ENCODE data around the gene CNPY4.

CNPY4 gene, protein sequence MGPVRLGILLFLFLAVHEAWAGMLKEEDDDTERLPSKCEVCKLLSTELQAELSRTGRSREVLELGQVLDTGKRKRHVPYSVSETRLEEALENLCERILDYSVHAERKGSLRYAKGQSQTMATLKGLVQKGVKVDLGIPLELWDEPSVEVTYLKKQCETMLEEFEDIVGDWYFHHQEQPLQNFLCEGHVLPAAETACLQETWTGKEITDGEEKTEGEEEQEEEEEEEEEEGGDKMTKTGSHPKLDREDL

DNA sequence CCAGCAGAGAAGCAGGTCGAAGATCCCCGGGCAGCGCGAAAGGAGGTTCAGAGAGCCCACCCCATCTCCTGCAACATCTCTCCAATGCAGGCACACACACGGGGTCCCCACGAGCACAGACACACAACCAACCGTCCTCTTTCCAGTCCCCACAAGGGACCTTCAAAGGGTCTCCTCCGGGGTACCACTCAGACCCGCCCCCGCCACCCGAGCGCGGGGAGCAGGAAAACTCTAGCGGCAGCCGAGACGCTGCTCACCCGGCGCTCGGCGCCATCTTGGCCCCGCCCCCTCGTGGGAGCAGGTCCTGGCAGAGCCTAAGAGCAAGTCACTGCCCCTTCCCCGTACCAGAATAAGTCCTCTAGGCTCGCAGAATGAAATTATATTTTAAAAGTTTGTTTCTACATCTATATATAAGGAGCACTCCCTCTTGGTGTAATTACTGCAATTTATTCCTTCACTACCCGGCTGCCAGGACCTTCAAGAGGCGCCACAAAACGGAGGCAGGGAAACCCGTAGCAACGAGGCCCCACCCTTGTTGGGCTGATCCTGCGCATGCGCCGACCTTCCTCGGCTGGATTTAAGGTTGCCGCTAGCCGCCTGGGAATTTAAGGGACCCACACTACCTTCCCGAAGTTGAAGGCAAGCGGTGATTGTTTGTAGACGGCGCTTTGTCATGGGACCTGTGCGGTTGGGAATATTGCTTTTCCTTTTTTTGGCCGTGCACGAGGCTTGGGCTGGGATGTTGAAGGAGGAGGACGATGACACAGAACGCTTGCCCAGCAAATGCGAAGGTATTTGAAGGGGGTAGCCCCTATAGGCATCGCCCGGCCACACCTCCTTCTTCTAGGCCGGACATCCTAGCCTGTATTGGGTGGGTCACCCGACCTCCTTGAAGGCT is at the start of gene CNPY4, which contains the start of gene TAF6:
Gene CNPY4, plus strand, starts transcription at position 563 of the 898 bp plus-strand sequence. Its CDS starts 111 bp downstream, at position 674.
Gene TAF6, minus strand, starts transcription at position 287 of the 898 bp plus-strand sequence. CDS start 5,149 bp downstream, outside the sequence.
- DNase-seq (ENCODE audit: low spot score) = peak; percentile 98

DNA sequence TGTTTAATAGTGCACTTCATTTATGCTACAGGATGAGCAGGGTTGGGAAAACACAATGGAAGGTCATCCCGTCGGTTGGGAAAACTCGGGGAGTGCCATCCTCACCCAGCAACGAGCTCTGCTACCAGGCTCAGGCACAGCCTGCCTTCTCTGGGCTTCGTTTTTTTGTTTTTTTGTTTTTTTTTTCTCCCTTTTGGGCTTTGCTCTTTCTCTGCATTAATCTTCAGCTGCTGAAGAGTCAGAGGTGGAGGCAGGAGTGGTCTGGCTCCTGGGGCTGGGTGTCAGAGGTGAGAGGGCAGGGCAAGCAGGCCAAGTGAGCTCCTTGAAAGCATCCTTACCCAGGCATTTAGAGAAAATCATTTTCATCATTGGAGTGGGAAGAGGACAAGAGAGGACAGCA is 49.4 kb upstream of the CNPY4 start:
- no peak for DNase-seq (ENCODE audit: low spot score)

DNA sequence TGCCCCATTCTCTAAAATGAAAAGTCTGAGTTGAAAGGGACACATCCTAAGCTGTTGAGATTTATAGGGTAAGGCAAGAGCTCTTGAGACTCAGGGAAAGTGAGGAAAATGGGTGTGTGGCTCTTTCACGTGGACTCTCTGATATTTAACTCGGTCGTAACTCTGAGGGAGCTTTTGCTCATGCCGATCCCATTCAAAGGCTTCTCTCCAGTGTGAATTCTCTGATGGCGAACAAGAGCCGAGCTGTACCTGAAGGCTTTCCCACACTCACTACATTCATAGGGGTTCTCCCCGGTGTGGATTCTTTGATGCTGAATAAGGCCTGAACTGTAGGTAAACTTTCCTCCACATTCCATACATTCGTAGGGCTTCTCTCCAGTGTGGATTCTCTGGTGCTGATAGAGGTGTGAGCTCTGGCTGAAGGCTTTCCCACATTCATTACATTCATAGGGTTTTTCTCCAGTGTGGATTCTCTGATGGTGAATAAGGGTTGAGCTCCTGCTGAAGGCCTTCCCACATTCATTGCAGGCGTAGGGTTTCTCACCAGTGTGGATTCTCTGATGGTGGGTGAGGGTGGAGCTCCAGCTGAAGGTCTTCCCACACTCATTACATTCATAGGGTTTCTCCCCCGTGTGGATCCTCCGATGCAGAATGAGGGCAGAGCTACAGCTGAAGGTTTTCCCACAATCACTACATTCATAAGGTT is 48.3 kb upstream of the CNPY4 start:
- DNase-seq (ENCODE audit: low spot score) = no peak

DNA sequence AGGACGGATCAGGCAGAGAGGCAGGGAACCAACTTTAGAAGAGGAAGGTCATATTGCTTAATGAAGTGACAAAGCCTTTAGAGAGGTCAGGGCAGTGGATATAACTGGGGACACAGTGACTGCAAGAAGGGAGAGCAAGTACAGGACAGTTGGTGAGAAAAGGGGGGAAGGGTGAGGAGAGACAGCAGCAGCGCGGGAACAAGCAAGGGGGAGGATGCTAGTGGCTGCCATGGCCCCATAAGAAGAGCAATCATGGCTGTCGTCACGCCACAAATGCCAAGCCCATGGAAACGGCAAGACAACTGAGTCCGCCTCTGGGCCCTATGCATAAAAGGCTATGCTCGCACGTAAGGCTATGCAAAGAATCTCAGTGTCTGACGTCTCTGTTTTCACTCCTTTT is 47.0 kb upstream of the CNPY4 start:
- DNase-seq (ENCODE audit: low spot score) = no peak

DNA sequence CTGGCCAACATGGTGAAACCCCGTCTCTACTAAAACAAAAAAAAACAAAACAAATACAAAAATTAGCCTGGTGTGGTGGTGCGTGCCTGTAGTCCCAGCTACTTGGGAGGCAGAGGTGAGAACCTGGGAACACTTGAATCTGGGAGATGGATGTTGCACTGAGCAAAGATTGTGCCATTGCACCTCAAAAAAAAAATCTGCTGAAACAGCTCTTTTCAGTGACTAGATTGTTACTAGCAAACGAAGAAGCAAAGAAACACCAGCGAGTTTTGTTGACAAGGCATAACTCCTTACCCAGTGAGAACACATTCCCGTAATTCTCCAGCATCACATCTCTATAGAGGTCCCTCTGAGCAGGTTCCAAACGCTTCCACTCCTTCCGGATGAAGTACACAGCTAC is 44.6 kb upstream of the CNPY4 start:
- DNase-seq (ENCODE audit: low spot score) = no peak

DNA sequence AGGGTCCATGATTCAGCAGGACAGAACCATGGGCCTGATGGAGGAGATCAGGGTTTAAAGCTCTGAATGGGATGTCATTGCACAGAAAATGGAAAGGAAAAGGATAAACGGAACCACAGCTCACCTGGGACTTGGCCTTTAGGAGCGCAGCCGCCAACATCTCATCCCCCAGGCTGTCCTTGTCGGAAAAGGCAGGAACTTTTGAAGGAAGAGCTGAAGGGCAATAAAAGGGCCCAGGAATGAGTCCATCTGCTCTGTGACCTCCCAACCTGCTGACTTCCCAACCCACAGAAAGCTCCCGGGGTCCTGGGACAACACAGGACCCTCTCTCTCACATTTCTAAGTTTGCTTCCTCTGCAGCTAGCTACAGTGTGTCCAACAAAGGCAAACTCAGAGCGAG is 44.0 kb upstream of the CNPY4 start:
- no peak for DNase-seq (ENCODE audit: low spot score)

DNA sequence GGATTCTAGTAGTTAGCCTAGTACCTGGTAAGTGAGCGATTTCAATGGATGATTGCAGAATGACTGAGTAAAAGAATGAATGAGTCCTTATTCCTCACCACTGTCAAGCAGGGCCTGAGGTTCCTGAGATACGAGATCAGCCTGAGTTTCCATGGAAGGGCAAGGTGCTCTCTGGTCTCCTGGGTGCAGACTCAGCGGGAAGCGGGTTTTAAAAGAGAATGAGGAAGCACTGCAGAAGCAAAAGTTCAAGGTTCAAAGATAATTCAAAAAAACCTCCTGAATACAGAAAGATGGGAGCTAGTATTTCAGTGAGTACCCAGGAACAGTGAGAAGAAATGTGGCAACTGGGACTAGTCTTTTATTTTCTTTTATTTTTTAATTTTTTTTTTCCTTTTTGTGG is 42.2 kb upstream of the CNPY4 start:
- DNase-seq (ENCODE audit: low spot score) = no peak

DNA sequence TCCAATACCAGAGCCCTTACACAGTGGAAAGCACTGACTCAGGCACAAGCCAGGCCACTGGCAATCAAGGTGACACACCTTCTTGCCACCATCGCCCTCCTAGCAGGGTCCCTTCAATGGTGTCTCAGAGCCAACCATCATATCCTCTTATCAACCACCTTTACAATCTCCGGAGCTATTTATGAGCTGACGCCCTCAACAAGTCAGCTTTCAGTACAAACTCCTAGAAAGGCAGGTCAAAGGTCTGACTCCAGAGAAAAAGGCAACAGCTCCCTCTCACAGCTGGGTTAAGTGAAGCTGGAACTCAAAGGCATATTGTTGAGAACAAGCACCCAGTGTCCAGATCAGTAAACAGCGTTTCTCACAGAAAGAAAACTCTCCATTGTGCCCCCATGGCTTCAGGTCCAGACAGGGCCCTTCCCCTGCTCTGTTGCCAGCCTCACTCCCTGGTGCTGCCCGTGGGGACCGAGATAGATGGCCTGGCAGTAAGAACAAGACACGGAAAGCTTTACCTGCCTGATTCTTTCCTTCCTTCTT is 40.3 kb upstream of the CNPY4 start:
- DNase-seq (ENCODE audit: low spot score) = no peak

DNA sequence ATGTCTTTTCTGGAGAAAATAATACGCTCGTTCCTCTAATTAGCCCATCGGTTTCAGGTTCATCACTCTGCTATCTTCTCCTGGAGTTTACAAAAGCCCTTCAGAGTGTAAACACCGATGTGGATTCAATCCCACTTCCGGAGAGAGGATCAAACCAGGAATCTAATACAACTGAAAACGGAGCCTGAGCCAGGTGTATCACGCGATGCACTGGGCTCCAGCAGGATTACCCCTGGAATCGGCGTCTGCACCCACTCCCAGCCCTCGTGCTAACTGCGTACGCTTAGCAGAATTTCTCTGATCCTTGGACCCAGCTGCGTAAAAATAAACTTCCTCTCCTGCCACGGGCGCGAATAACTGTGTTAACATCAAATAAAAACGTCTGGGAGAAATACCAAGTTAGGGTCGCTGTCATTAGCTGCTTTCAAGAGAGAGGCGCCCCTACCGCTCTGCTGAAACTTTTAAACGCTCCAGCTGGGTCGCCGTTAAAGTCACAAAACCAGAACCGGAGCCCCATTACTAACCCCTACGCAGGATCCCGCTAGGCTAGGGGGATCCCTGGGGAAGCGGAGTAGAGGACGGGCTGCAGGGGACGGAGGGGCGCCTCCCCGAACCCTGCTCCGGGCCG is 38.4 kb upstream of the CNPY4 start:
- DNase-seq (ENCODE audit: low spot score) = no peak

DNA sequence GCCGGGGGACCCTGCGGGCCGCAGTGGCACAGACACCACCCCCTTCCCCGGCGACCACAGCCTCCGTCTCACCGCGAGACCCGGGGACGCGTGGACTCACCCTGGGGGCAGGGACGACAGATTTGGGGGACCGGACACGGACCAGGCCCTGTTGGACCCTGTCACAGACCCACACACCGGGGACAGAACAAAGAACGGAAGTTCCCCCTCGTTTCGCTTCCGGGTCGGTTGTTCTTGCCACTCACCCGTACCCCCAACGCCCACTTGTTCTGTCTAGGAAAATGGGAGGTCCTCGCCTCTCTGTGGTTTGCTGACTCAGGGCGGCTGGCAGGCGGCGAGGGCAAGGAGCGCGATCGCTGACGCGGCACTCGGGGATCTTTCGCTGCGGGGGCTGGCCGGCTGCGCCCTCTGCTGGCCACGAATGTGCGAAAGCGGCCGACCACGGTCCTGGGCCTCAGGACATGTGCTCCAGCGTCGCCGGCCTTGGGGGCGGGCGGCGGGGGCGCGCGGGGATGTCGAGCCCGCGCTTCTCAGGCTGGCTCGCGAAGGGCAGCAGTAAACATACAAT is 37.8 kb upstream of the CNPY4 start, which contains the start of gene ZNF3:
Gene ZNF3, minus strand, starts transcription at position 189 of the 568 bp plus-strand sequence. CDS start 4,366 bp downstream, outside the sequence.
- peak; percentile 98 for DNase-seq (ENCODE audit: low spot score)

DNA sequence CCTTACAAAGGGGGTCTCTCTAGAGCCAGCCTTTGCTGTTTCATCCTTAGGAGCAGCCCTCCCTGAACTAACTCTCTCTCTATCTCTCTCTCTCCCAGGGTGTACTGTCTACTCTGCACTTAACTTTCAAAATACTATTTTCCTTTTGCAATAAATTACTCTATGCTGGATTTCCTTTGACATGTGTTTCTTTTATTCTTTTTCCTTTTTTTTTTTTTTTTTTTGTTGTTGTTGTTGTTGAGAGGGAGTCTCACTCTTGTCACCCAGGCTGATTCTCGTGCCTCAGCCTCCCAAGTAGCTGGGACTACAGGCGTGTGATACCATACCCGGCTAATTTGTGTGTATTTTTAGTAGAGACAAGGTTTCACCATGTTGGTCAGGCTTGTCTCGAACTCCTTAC is 36.5 kb upstream of the CNPY4 start:
- no peak for DNase-seq (ENCODE audit: low spot score)

DNA sequence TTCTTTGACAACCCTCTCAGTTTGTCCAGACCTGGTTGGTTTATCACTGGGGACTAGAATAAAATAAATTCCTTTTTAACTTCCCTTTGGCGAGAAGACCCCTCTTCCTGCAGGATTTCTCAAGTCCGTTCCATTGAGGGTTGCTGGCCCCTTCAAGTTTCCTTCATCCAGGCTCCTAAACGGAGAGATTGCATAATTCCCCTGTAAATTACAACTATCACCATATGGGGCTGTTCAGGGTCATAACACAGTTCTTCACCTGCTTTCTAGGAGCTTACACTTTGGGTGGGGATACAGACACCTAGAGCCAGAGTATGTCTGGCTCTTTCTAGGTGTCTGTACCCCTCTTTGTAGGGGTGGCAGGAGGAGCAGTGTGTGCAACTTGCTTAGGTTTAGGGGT is 33.9 kb upstream of the CNPY4 start:
- DNase-seq (ENCODE audit: low spot score) = no peak

DNA sequence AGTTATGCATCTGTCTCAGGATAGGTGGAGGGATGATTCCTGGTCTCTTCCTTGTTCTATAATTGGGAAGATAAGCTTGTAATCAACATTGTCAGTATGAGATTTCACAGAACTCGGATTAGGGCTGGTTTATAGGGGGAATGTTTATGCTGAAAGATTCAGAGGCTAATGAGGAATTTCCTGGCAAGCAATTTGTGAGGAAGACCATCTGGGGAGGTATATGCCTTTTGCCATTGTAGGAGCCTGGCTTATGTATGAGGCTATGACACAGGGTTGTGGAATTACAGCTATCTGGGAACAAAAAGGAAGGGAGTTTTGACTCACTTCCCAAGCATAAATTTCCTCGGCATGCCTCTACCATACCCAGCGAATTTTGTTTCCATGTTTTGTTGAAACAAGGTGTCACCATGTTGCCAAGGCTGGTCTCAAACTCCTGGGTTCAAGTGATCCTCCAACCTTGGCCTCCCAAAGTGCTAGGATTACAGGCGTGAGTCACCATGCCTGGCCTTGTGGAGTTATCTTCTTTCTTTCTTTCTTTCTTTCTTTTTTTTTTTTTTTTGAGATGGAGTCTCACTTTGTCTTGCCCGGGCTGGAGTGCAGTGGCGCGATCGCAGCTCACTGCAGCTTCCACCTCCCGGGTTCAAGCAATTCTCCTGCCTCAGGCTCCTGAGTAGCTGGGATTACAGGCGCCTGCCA is 32.2 kb upstream of the CNPY4 start:
- DNase-seq (ENCODE audit: low spot score) = no peak

DNA sequence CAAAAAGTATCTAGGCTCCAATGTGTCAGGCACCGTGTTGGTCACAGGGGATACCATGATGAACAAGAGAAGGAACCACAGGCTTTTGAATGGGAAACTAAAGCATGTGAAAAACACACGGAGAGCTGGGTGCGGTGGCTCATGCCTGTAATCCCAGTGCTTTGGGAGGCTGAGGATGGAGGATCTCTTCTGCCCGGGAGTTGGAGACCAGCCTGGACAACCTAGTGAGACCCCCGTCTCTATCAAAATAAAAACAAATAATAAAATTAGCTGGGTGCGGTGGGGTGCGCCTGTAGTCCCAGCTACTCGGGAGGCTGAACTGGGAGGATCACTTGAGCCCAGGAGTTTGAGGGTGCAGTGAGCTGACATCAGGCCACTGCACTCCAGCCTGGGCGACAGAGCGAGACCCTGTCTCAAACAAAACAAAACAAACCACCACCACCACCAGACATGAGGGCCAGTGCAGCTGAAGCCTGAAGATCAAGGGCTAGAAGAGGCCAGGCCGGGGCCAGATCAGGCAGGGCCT is 31.3 kb upstream of the CNPY4 start:
- no peak for DNase-seq (ENCODE audit: low spot score)

DNA sequence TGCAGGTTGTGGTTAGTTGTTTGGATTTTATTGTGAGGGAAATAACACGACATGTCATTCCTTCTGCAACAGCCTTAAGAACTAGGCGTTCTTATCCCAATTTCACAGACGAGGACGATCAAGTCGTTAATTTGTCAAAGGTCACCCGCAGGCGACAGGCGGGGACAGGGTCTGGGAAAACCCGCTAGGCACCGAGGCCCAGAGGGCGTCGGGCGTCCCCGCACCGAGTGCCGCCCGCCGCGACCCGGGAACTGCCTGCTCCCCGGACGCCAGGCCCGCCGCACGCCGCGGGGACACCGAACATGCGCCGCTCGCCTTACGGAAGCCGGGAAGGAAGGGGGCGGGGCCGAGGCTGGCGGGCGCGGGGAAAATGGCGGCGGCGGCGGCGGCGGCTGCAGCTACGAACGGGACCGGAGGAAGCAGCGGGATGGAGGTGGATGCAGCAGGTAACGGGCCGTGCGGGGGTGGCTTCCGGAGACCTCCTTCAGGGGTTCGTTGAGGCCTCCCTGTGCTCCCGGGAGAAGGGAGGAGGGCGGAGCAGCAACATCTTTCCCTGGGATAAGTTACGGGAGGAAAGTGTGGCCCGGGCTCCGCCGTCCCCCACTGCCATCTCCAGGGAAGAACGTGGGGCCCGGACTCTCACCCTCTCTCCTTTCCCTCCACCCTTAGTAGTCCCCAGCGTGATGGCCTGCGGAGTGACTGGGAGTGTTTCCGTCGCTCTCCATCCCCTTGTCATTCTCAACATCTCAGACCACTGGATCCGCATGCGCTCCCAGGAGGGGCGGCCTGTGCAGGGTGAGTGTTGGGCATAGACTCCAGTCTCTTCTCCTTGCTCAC is 30.6 kb upstream of the CNPY4 start, which contains the start of gene COPS6:
Gene COPS6, plus strand, starts transcription at position 349 of the 837 bp plus-strand sequence. Its CDS starts 22 bp downstream, at position 371.
- DNase-seq (ENCODE audit: low spot score) = peak; percentile 81

DNA sequence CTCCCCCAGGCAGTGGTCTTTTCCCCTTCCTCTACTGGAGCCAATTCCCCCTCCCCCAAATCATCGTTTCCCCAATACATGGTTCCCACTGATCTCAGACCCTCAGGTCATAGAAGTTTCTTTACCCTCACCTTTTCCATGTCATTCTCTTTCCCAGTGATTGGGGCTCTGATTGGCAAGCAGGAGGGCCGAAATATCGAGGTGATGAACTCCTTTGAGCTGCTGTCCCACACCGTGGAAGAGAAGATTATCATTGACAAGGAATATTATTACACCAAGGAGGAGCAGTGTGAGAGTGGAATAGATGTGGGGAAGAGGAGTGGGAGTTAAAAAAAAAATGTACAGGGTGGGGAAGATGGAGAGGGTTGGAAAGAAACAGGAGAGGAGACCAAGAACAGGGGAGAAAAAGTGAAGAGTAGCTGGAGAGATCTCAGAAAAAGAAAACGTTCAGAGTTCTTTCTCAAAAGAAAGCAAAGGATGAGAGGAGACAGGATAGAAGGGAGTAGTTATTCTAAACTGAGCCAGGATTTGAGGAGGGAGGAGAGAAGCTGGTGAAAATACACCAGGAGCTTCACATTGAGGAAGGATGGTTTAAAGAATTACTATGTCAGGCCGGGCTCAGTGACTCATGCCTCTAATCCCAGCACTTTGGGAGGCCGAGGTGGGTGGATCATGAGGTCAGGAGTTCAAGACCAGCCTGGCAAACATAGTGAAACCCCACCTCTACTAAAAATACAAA is 29.8 kb upstream of the CNPY4 start:
- DNase-seq (ENCODE audit: low spot score) = no peak

DNA sequence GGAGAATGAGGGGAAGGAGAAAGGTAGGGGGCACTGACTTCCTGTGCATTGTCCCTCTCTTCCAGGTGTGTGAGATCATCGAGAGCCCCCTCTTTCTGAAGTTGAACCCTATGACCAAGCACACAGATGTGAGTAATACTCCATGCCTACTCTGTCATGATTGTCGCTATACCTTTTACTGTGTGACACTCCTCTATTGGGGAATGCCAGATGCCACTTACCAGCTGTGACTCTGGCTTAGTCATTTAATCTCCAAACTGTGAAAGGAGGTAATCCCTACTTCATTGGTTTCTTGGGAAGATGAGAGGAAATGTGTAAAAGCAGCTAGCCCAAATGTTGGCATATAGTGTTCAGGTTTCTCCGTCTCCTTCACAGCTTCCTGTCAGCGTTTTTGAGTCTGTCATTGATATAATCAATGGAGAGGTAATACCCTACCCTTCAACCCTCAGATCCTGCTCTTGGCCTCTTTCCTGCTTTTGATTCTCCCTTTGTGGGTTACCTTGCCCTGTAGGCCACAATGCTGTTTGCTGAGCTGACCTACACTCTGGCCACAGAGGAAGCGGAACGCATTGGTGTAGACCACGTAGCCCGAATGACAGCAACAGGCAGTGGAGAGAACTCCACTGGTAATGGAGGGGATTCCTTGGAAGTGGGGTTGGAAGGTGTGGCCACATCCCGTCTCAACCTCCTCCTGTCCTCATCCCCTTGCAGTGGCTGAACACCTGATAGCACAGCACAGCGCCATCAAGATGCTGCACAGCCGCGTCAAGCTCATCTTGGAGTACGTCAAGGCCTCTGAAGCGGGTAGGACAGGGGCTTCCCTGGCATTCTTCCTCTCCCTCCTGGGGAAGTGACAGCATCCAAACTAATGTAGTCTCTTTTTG is 28.7 kb upstream of the CNPY4 start:
- DNase-seq (ENCODE audit: low spot score) = no peak
